ENCODE measurements around the gene PLA2G2D.
"Not testable (repeated sequence)": the region's sequence is repeated elsewhere in the genome, so short reads cannot be mapped to it uniquely, and the experiment has no call there.

PLA2G2D gene

GRCh38 chr1:20138346-20138745 is 19.0 kb upstream of the PLA2G2D start:
- no peak overlapping the region for H3K4me3 ChIP-seq (ENCODE audit: low read depth, low read length)
- DNase-seq (ENCODE audit: low read depth), result no peak
- TF ChIP-seq, protein P1, sequence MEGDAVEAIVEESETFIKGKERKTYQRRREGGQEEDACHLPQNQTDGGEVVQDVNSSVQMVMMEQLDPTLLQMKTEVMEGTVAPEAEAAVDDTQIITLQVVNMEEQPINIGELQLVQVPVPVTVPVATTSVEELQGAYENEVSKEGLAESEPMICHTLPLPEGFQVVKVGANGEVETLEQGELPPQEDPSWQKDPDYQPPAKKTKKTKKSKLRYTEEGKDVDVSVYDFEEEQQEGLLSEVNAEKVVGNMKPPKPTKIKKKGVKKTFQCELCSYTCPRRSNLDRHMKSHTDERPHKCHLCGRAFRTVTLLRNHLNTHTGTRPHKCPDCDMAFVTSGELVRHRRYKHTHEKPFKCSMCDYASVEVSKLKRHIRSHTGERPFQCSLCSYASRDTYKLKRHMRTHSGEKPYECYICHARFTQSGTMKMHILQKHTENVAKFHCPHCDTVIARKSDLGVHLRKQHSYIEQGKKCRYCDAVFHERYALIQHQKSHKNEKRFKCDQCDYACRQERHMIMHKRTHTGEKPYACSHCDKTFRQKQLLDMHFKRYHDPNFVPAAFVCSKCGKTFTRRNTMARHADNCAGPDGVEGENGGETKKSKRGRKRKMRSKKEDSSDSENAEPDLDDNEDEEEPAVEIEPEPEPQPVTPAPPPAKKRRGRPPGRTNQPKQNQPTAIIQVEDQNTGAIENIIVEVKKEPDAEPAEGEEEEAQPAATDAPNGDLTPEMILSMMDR (IDR thresholded peaks at IDR 0.05; ENCODE audit: insufficient read depth, low read depth, low read length, missing control alignments), result no peak

- DNase-seq (ENCODE audit: low read depth), result no peak
- TF ChIP-seq, protein P1 (IDR thresholded peaks at IDR 0.05; ENCODE audit: insufficient read depth, low read depth, low read length, missing control alignments), result no peak
- H3K4me3 ChIP-seq (ENCODE audit: low read depth, low read length), result no peak overlapping the region
Measured at GRCh38 chr1:20137604-20138003, 18.3 kb upstream of the PLA2G2D start.

GRCh38 chr1:20137055-20137454 is 17.7 kb upstream of the PLA2G2D start:
- DNase-seq (ENCODE audit: low read depth), result no peak
- TF ChIP-seq, protein P1 (IDR thresholded peaks at IDR 0.05; ENCODE audit: insufficient read depth, low read depth, low read length, missing control alignments), result no peak
- H3K4me3 ChIP-seq (ENCODE audit: low read depth, low read length), result no peak overlapping the region

DNA sequence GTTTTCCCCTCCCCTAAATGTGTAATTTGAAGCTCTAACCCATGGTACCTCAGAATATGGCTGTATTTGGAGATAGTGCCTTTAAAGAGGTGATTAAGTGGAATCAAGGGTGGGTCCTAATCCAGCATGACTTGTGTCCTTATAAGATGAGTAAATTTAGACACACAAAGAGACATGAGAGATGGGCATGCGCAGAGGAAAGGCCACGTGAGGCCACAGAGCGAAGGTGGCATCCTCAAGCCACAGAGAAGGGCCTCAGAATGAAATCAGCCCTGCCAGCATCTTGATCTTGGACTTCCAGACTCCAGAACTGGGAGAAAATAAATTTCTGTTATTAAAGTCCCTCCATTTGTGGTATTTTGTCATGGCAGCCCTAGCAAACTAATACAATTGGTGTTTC is 16.9 kb upstream of the PLA2G2D start:
- H3K4me3 ChIP-seq (ENCODE audit: low read depth, low read length), result no peak overlapping the region
- DNase-seq (ENCODE audit: low read depth), result no peak
- TF ChIP-seq, protein P1 (IDR thresholded peaks at IDR 0.05; ENCODE audit: insufficient read depth, low read depth, low read length, missing control alignments), result no peak

GRCh38 chr1:20134995-20135394 is 15.7 kb upstream of the PLA2G2D start:
- no peak for DNase-seq (ENCODE audit: low read depth)
- TF ChIP-seq, protein P1 (IDR thresholded peaks at IDR 0.05; ENCODE audit: insufficient read depth, low read depth, low read length, missing control alignments), result no peak
- H3K4me3 ChIP-seq (ENCODE audit: low read depth, low read length), result no peak overlapping the region

DNA sequence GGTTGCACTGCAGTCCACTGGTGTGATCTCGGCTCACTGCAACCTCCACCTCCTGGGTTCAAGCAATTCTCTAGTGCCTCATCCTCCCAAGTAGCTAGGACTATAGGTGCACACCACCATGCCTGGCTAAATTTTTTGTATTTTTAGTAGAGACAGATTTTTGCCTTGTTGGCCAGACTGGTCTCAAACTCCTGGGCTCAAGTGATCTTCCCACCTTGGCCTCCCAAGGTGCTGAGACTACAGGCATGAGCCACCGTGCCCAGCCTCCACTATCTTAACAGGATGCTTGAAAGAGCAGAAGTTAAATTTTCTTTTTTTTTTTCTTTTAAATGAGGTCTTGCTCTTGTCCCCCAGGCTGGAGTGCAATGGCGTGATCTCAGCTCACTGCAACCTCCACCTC is 11.2 kb upstream of the PLA2G2D start:
- H3K4me3 ChIP-seq (ENCODE audit: low read depth, low read length); DNase-seq (ENCODE audit: low read depth): not testable (repeated sequence)

- TF ChIP-seq, protein P1 (IDR thresholded peaks at IDR 0.05; ENCODE audit: insufficient read depth, low read depth, low read length, missing control alignments), result no peak
- no peak overlapping the region for H3K4me3 ChIP-seq (ENCODE audit: low read depth, low read length)
- no peak for DNase-seq (ENCODE audit: low read depth)
Measured at GRCh38 chr1:20126806-20127440, 7.6 kb upstream of the PLA2G2D start.
